ENCODE data around the gene SUGCT.

SUGCT gene

DNA sequence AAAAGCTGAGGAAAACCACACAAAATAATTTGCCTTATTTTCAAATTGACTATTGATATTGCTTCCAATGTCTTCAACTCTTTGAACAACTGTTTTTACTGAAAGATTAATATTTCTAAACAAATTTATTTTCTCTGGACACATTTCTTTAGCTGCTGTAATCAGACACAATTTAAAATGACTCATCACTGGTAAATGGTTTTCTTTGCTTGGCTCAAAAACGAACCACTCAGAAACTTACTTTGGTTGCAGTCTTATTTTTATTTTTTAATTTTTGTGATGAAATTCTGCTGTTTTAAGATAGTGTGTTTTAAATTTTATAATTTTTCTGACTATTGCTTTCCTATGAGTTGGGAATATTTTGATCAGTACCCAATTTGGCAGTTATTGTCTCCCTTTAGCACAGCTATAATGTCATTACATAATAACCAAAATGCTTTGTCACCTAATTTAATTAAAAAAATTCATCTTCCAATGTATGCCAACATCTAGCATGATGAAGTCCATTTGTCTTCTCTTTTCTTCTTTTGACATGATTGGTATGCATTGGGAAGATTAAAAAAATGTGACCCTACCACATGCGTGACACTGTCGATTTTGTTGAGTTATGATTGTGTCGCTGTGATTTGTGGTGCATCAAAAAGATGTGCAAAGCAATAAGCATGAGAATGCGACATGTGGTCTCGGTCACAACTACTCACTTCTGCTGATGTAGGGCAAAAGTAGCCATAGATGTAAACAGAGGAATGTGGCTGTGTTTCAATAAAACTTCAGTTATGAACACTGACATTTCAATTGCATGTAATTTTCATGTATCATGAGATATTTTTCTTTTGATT is 222.3 kb downstream of the SUGCT start:
- no peak overlapping the region for H3K4me3 Mint-ChIP-seq
- no peak overlapping the region for H3K27ac Mint-ChIP-seq
- no peak for DNase-seq (ENCODE audit: low spot score)

DNA sequence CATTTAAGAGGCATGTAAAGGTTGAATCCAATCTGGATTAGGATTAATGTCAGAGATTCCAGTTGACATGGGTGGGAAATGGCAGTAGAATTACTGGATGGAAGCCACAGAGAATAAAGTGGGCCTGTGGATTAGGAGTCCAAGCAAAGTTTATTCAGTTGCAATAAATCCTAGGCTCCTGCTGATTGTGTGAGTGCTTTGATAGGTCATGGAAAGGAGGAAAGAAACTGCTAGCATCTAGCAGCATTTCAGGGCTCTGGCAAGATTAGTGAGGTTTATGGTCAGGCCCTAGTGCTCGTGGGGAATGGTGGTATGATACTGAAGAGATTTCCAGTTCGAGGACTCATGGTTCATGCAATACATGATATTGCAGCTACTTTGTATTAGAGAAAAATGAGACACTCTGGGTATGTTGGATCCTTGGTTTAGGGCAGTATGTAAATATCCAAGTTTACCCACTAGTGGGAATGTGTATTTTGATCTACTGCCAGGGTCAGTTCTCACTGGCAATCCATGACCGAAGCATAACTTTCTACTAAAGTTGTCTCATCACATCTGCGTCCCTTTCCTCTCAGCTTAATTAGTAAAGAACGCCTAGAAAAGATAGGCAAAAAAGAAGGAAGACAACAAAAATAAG is 235.0 kb downstream of the SUGCT start:
- Mint-ChIP-seq H3K4me1 (ENCODE audit: low read depth) (no peaks in the 10 kb centered on the region), H3K9me3 (peaks cover 4% of the 10 kb centered on the region)

More for the DNA sequence above, 222.3 kb downstream of the SUGCT start:
- no peaks in the 10 kb centered on the region for H3K27me3 Mint-ChIP-seq (ENCODE audit: low read depth)
- no peaks in the 10 kb centered on the region for H3K4me1 Mint-ChIP-seq (ENCODE audit: low read depth)
- H3K9me3 Mint-ChIP-seq: no peaks in the 10 kb centered on the region
- no peaks in the 10 kb centered on the region for H3K36me3 Mint-ChIP-seq (ENCODE audit: low read depth)

DNA sequence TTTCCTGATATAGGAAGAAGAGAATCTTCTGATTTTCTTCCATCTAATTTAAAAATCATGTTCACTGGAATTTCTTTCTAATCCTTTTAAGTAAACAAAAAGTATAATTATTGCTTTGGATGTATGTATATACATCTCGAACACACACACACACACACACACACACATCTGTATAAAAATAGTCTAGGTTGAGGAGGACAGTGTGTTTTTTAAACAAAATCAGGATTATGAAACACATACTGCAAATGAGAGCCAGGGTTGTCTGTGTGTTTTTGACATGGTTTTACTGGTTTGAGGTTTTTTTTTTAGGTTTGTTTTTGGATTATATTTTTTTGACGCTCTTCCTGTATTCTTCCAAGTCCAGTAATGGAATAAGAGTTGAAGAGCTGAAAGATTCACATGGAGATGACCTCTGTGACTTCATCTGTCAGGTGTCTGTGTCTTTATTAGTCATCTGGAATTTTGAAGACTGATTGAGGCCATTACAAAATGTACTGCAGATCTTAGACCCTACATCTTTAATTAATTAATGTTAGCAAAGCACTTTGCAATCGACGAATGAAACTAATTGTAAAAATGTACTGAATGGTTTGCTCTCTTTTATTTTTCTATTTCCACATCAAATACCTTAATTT is 237.1 kb downstream of the SUGCT start:
- no peaks in the 10 kb centered on the region for H3K4me1 Mint-ChIP-seq (ENCODE audit: low read depth)
- no peak overlapping the region for H3K4me3 Mint-ChIP-seq
- no peak overlapping the region for H3K27ac Mint-ChIP-seq
- H3K27me3 Mint-ChIP-seq (ENCODE audit: low read depth): no peaks in the 10 kb centered on the region
- no peaks in the 10 kb centered on the region for H3K36me3 Mint-ChIP-seq (ENCODE audit: low read depth)
- DNase-seq (ENCODE audit: low spot score): no peak
- peaks cover 4% of the 10 kb centered on the region for H3K9me3 Mint-ChIP-seq

More for the DNA sequence above, 235.0 kb downstream of the SUGCT start:
- Mint-ChIP-seq H3K36me3 (ENCODE audit: low read depth) (no peaks in the 10 kb centered on the region), H3K27me3 (ENCODE audit: low read depth) (no peaks in the 10 kb centered on the region), H3K4me3 (no peak overlapping the region), H3K27ac (no peak overlapping the region)
- no peak for DNase-seq (ENCODE audit: low spot score)

- H3K4me3 Mint-ChIP-seq: no peak overlapping the region
- H3K9me3 Mint-ChIP-seq: no peaks in the 10 kb centered on the region
- no peaks in the 10 kb centered on the region for H3K36me3 Mint-ChIP-seq (ENCODE audit: low read depth)
- H3K4me1 Mint-ChIP-seq (ENCODE audit: low read depth): no peaks in the 10 kb centered on the region
- no peak overlapping the region for H3K27ac Mint-ChIP-seq
- DNase-seq (ENCODE audit: low spot score): no peak
- H3K27me3 Mint-ChIP-seq (ENCODE audit: low read depth): no peaks in the 10 kb centered on the region
Observed at GRCh38 chr7:40374575-40374974, 239.8 kb downstream of the SUGCT start.

DNA sequence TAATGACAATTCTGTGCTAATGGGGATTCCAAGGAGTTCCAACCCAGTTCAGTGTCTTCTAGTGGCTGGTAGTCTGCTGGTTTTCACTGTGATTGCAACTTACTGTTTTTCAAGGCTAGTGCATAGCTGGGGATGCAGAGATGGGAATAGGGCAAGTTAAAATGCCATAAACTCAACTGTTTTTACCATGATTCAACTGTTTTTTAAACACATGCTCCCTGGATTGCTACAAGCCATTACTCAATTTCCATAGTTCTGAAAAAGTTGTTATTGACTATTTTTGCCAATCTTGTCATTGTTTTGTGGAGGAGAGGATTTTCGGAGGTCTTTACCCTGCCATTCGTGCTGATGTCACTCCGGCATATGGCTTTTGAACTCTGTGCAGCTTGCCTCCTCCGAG is 245.3 kb downstream of the SUGCT start:
- Mint-ChIP-seq H3K27me3 (ENCODE audit: low read depth) (no peaks in the 10 kb centered on the region), H3K4me1 (ENCODE audit: low read depth) (no peaks in the 10 kb centered on the region), H3K36me3 (ENCODE audit: low read depth) (no peaks in the 10 kb centered on the region), H3K4me3 (no peak overlapping the region), H3K9me3 (no peaks in the 10 kb centered on the region), H3K27ac (no peak overlapping the region)
- DNase-seq (ENCODE audit: low spot score): no peak

DNA sequence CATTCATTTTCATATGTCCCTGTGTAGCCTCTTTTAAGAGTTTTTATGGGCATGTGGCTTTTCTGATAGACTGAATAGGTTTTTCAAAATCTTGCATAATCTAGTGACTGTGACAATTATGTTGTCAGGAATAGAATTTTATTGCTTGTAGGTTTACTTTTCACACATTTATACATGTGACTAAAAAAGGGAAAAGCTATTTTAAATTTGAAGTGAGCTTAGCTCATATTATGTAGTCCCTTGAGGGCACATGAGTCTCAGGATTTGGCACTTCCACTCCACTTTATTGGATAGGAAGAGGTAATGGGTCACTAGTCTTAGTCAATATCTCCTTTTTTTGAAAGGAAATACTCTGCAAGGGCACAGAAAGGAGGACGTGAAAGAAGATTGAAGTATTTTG is 247.3 kb downstream of the SUGCT start:
- H3K4me1 Mint-ChIP-seq (ENCODE audit: low read depth): no peaks in the 10 kb centered on the region
- H3K27ac Mint-ChIP-seq: no peak overlapping the region
- no peaks in the 10 kb centered on the region for H3K36me3 Mint-ChIP-seq (ENCODE audit: low read depth)
- H3K27me3 Mint-ChIP-seq (ENCODE audit: low read depth): no peaks in the 10 kb centered on the region
- no peak for DNase-seq (ENCODE audit: low spot score)
- H3K4me3 Mint-ChIP-seq: no peak overlapping the region
- H3K9me3 Mint-ChIP-seq: no peaks in the 10 kb centered on the region

GRCh38 chr7:40393660-40394059 is 258.9 kb downstream of the SUGCT start:
- no peak for DNase-seq (ENCODE audit: low spot score)
- Mint-ChIP-seq H3K4me3 (no peak overlapping the region), H3K36me3 (ENCODE audit: low read depth) (no peaks in the 10 kb centered on the region), H3K4me1 (ENCODE audit: low read depth) (no peaks in the 10 kb centered on the region), H3K27me3 (ENCODE audit: low read depth) (no peaks in the 10 kb centered on the region), H3K9me3 (no peaks in the 10 kb centered on the region), H3K27ac (no peak overlapping the region)

- H3K36me3 Mint-ChIP-seq (ENCODE audit: low read depth): no peaks in the 10 kb centered on the region
- H3K9me3 Mint-ChIP-seq: no peaks in the 10 kb centered on the region
- H3K4me3 Mint-ChIP-seq: no peak overlapping the region
- H3K4me1 Mint-ChIP-seq (ENCODE audit: low read depth): no peaks in the 10 kb centered on the region
- no peak overlapping the region for H3K27ac Mint-ChIP-seq
- H3K27me3 Mint-ChIP-seq (ENCODE audit: low read depth): no peaks in the 10 kb centered on the region
- DNase-seq (ENCODE audit: low spot score): no peak
Observed at GRCh38 chr7:40394400-40394799, 259.6 kb downstream of the SUGCT start.

DNA sequence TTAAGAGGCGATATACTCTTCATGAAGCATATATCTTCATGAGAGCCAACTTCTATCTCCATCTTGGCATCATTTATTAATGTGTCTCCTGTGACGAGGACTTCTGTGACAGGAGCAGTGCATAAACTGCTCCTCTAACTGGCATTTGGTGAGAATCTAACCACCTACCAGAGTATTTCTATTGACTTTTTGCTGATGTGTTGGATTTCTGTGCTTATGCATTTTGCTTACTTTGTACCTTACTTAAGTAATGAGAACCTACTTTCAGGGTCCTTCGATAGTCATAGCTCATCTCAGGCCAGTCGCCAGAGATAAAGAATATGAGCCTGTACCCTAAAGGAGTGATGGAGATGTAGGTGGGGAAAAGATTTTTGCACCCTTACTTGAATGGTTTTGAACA is 265.7 kb downstream of the SUGCT start:
- H3K36me3 Mint-ChIP-seq (ENCODE audit: low read depth): no peaks in the 10 kb centered on the region
- H3K27me3 Mint-ChIP-seq (ENCODE audit: low read depth): no peaks in the 10 kb centered on the region
- DNase-seq (ENCODE audit: low spot score): no peak
- H3K27ac Mint-ChIP-seq: no peak overlapping the region
- H3K9me3 Mint-ChIP-seq: no peaks in the 10 kb centered on the region
- H3K4me3 Mint-ChIP-seq: no peak overlapping the region
- no peaks in the 10 kb centered on the region for H3K4me1 Mint-ChIP-seq (ENCODE audit: low read depth)

GRCh38 chr7:40401406-40401805 is 266.6 kb downstream of the SUGCT start:
- no peak overlapping the region for H3K4me3 Mint-ChIP-seq
- no peak for DNase-seq (ENCODE audit: low spot score)
- no peaks in the 10 kb centered on the region for H3K36me3 Mint-ChIP-seq (ENCODE audit: low read depth)
- no peak overlapping the region for H3K27ac Mint-ChIP-seq
- no peaks in the 10 kb centered on the region for H3K4me1 Mint-ChIP-seq (ENCODE audit: low read depth)
- H3K27me3 Mint-ChIP-seq (ENCODE audit: low read depth): no peaks in the 10 kb centered on the region
- no peaks in the 10 kb centered on the region for H3K9me3 Mint-ChIP-seq

DNA sequence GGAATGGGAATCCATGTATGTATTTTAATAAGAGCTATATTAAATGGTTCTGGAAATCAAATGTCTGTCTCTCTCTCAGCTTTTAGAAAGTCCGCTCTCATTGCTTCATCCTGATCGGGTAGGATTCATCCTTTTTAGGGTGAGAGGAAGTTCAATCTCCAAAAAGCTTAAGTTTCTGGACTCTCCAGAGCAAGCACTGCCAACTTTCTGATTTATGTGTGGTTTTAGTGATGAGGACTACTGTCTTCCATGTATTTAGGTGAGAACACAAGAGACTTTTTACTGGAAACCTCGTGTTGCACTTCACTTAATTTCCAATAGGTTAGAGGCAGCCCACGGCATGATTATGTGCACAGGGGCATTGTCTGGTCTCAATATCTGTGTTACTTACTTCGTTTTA is 267.9 kb downstream of the SUGCT start:
- Mint-ChIP-seq H3K4me1 (ENCODE audit: low read depth) (no peaks in the 10 kb centered on the region), H3K9me3 (no peaks in the 10 kb centered on the region), H3K27ac (no peak overlapping the region), H3K36me3 (ENCODE audit: low read depth) (no peaks in the 10 kb centered on the region), H3K27me3 (ENCODE audit: low read depth) (no peaks in the 10 kb centered on the region), H3K4me3 (no peak overlapping the region)
- DNase-seq (ENCODE audit: low spot score): no peak

DNA sequence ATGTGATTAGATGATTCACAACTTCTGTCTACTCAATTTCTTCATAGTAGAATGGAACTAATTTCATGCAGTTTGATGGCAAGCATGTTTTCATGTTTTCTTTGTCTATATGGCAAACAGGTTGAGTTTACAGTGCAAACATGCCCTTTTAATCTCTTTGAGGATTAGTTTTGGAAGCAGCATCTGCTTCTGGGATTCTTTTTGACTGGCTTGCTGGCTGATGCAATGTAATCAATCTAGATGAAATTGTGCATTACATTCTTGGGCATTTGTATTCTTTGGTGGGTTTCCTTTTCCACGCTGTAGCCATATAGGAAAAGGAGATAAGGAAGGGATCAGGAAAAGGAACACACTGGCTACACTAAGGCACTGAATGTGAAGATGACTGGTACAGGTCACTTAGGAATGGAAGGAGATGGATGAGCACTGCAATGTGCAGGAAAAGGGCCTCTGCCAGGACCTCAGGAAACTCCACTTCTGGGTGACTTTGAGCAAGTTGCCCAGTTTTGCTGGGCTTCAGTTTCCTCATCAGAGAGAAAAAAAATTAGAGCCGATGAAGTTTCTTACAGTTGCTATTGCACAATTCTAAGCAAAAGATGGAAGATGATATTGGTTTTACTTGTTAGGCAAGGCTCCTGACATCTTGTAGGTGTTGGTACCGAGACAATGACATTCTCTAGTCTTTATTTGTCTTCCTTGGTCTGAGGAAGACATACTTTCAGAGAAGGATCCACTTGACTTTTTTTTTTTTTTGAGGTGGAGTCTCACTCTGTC is 269.1 kb downstream of the SUGCT start:
- Mint-ChIP-seq H3K36me3 (ENCODE audit: low read depth) (no peaks in the 10 kb centered on the region), H3K27ac (no peak overlapping the region), H3K4me3 (no peak overlapping the region), H3K27me3 (ENCODE audit: low read depth) (no peaks in the 10 kb centered on the region), H3K9me3 (no peaks in the 10 kb centered on the region), H3K4me1 (ENCODE audit: low read depth) (no peaks in the 10 kb centered on the region)
- DNase-seq (ENCODE audit: low spot score): no peak

GRCh38 chr7:40405991-40406390 is 271.2 kb downstream of the SUGCT start:
- Mint-ChIP-seq H3K4me3 (no peak overlapping the region), H3K27ac (no peak overlapping the region), H3K9me3 (no peaks in the 10 kb centered on the region), H3K27me3 (ENCODE audit: low read depth) (no peaks in the 10 kb centered on the region), H3K36me3 (ENCODE audit: low read depth) (no peaks in the 10 kb centered on the region), H3K4me1 (ENCODE audit: low read depth) (no peaks in the 10 kb centered on the region)
- DNase-seq (ENCODE audit: low spot score): no peak

DNA sequence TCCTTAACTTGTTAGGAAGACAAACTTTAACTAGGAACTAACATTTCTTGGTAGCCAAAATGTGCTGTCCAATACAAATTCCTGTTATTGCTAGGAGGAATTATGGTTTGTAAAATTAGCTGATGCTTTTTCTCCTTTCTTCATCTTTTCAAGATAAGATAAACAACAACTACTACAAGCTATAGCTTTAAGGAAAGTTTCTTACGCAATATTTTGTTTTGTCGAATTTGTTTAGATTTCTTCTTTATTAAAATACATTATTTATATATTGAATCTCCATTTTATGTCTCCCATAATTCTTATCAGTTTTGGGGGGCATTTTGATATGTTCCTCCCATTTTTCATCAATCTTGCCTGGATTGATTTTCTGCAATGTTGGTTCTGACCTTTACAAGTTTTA is 277.5 kb downstream of the SUGCT start:
- H3K27ac Mint-ChIP-seq: no peak overlapping the region
- no peak for DNase-seq (ENCODE audit: low spot score)
- no peaks in the 10 kb centered on the region for H3K9me3 Mint-ChIP-seq
- no peaks in the 10 kb centered on the region for H3K36me3 Mint-ChIP-seq (ENCODE audit: low read depth)
- no peak overlapping the region for H3K4me3 Mint-ChIP-seq
- no peaks in the 10 kb centered on the region for H3K27me3 Mint-ChIP-seq (ENCODE audit: low read depth)
- H3K4me1 Mint-ChIP-seq (ENCODE audit: low read depth): no peaks in the 10 kb centered on the region

All from T-helper 2 cell treated with Interferon-gamma antibody and Interleukin-4, amounts not matched to agents 5 μg/mL and 100 μg/mL, for 36 hours (primary cell).